HCT116 (cell line): ENCODE results near the gene KCNJ16. TPM values are rescaled to one million over a fixed set of nuclear protein-coding genes. Genes with fewer than 3 reads are reported as not detected.

Source experiments
- ATAC-seq: fragments of 200-7000 bp; cut with Tn5 transposase; 2 replicates; pipeline ENCODE4 v1.9.1; 2020; ENCODE audit warnings: mild to moderate bottlenecking, moderate library complexity
- BruUV-seq: library from RNA; stranded (reverse); fragments of 400-500 nt; replicated peaks from 2 replicates; lab custom pipeline; 2021; lab: Mats Ljungman, UMichigan
- CTCF ChIA-PET: fragments of 300-600 bp; sonication (Branson Sonifier 250); formaldehyde crosslinking; loops from one replicate; lab custom pipeline; 2021; ENCODE audit warnings: antibody characterized with exemption; lab: Charles Lee
- POLR2A ChIA-PET: fragments of 300-600, 350-600 bp; sonication (Branson Sonifier 250); formaldehyde crosslinking; loops from one replicate; lab custom pipeline; 2021; ENCODE audit warnings: antibody characterized with exemption; lab: Charles Lee
- RAD21 ChIA-PET, 2 experiments: fragments of 300-600 bp; sonication (Branson Sonifier 250); formaldehyde crosslinking; loops; one replicate each; lab custom pipeline; 2023; ENCODE audit warnings: low total read pairs in 2 of 2; ENCODE audit not compliant: uncharacterized antibody in 2 of 2, unreplicated experiment in 2 of 2, low non-redundant PET in 1 of 2; lab: Charles Lee
- DNase-seq: peaks from one replicate; pipeline ENCODE4 v3.0.0-alpha.2; 2010; ENCODE audit warnings: low read depth, low spot score
- H2AFZ ChIP-seq: fragments of 200-600 bp; shearing (Covaris generic), sonication (generic); 2 replicates; pipeline ENCODE4 v1.6.1; 2017; ENCODE audit warnings: low read depth, mixed run types, mixed read lengths, antibody characterized with exemption, low read length; ENCODE audit not compliant: poor library complexity, severe bottlenecking
- H3K27ac ChIP-seq: 2 replicates; pipeline ENCODE4 v1.5.1; 2012; ENCODE audit warnings: low read depth, low read length
- H3K27me3 ChIP-seq: fragments of 200-600 bp; sonication (generic); 2 replicates; pipeline ENCODE4 v1.6.1; 2016; ENCODE audit warnings: mixed run types, low read length, mixed read lengths; ENCODE audit not compliant: insufficient read depth
- H3K36me3 ChIP-seq, 2 experiments: fragments of 200-500 bp in 1 of 2; fragments of 200-600 bp in 1 of 2; sonication (Bioruptor generic) in 1 of 2; sonication (generic) in 1 of 2; 2 replicates each; pipeline versions ENCODE4 v1.5.1 to v1.6.1; 2014 to 2016; ENCODE audit warnings: low read length in 2 of 2, inconsistent platforms in 1 of 2, mixed read lengths in 1 of 2, mixed run types in 1 of 2; ENCODE audit not compliant: insufficient read depth in 2 of 2, control insufficient read depth in 1 of 2
- H3K4me1 ChIP-seq, 2 experiments: fragments of 200-600 bp in 1 of 2; sonication (generic) in 1 of 2; 2 replicates each; pipeline versions ENCODE4 v1.5.1 to v1.6.1; 2012 to 2017; ENCODE audit warnings: low read length in 2 of 2, inconsistent platforms in 1 of 2, mild to moderate bottlenecking in 1 of 2, mixed read lengths in 1 of 2, mixed run types in 1 of 2, moderate library complexity in 1 of 2; ENCODE audit not compliant: insufficient read depth in 2 of 2, control insufficient read depth in 1 of 2
- H3K4me2 ChIP-seq: fragments of 200-600 bp; sonication (generic); 2 replicates; pipeline ENCODE4 v1.6.1; 2017; ENCODE audit warnings: mixed run types, low read length, mixed read lengths
- H3K4me3 ChIP-seq, 2 experiments: fragments of 200-600 bp in 1 of 2; sonication (generic) in 1 of 2; replicated peaks in 1 of 2; 2 replicates each; pipeline ENCODE4 v1.5.1; 2011 to 2016; ENCODE audit warnings: low read length in 2 of 2, control low read depth in 1 of 2, low read depth in 1 of 2, mild to moderate bottlenecking in 1 of 2, mixed read lengths in 1 of 2, mixed run types in 1 of 2
- H3K79me2 ChIP-seq: fragments of 200-600 bp; sonication (generic); 2 replicates; pipeline ENCODE4 v1.6.1; 2017; ENCODE audit warnings: mild to moderate bottlenecking, mixed run types, low read length, moderate library complexity, mixed read lengths; ENCODE audit not compliant: insufficient read depth
- H3K9ac ChIP-seq: fragments of 200-600 bp; sonication (generic); 2 replicates; pipeline ENCODE4 v1.6.1; 2016; ENCODE audit warnings: low read length, mixed read lengths
- H3K9me2 ChIP-seq: fragments of 200-600 bp; sonication (generic), shearing (Covaris generic); 2 replicates; pipeline ENCODE4 v1.6.1; 2017; ENCODE audit warnings: mixed run types, mild to moderate bottlenecking, moderate library complexity; ENCODE audit not compliant: insufficient read depth
- H3K9me3 ChIP-seq, 2 experiments: fragments of 200-500 bp in 1 of 2; fragments of 200-600 bp in 1 of 2; sonication (Bioruptor generic) in 1 of 2; sonication (generic) in 1 of 2; 2 replicates each; pipeline ENCODE4 v1.6.1; 2014 to 2017; ENCODE audit warnings: low read length in 2 of 2, mixed read lengths in 2 of 2, inconsistent platforms in 1 of 2, low read depth in 1 of 2, mild to moderate bottlenecking in 1 of 2, mixed run types in 1 of 2, moderate library complexity in 1 of 2; ENCODE audit not compliant: control insufficient read depth in 1 of 2, insufficient read depth in 1 of 2
- H4K20me1 ChIP-seq: fragments of 200-600 bp; sonication (generic), shearing (Covaris generic); 2 replicates; pipeline ENCODE4 v1.6.1; 2017; ENCODE audit warnings: mixed run types, mild to moderate bottlenecking, moderate library complexity; ENCODE audit not compliant: insufficient read depth
- CBX3 ChIP-seq: IDR thresholded peaks from 2 replicates; pipeline ENCODE4 v1.6.1; 2012; ENCODE audit warnings: low read depth
- CEBPB ChIP-seq: IDR thresholded peaks from 2 replicates; pipeline ENCODE4 v1.6.1; 2012; ENCODE audit warnings: low read depth
- ELF1 ChIP-seq: IDR thresholded peaks from 2 replicates; pipeline ENCODE4 v1.6.1; 2012; ENCODE audit warnings: low read depth, borderline replicate concordance
- POLR2A ChIP-seq: IDR thresholded peaks from 2 replicates; pipeline ENCODE4 v1.7.0; 2011; ENCODE audit warnings: borderline replicate concordance; ENCODE audit not compliant: insufficient read depth, insufficient read length; ENCODE audit errors: extremely low read depth
- TCF7L2 ChIP-seq: IDR thresholded peaks from 2 replicates; pipeline ENCODE4 v1.7.0; 2011; ENCODE audit warnings: borderline replicate concordance, inconsistent platforms; ENCODE audit not compliant: insufficient read depth, insufficient read length; ENCODE audit errors: extremely low read depth
- ZFX ChIP-seq: fragments of 450-650 bp; IDR thresholded peaks from 2 replicates; pipeline ENCODE4 v1.6.1; 2017
- intact Hi-C: fragments of 100-400 bp; cut with micrococcal nuclease; formaldehyde crosslinking; loops from 2 replicates; pipeline ENCODE4 v1.10.0; 2022
- total RNA-seq: library from RNA; stranded (reverse); gene quantifications from one replicate; pipeline ENCODE4 v1.2.1, GENCODE V29; 2021; ENCODE audit not compliant: unreplicated experiment
- TF ChIP-seq, protein P1 (sequence below), 3 experiments: fragments of 200-600 bp in 1 of 3; sonication (generic) in 1 of 3; IDR thresholded peaks in 2 of 3; conservative IDR thresholded peaks in 1 of 3; 2 replicates each; pipeline ENCODE4 v1.5.1; 2012 to 2017; ENCODE audit warnings: low read depth in 2 of 3, low read length in 2 of 3, antibody characterized with exemption in 1 of 3, borderline replicate concordance in 1 of 3, control low read depth in 1 of 3, mild to moderate bottlenecking in 1 of 3, mixed read lengths in 1 of 3, mixed run types in 1 of 3, moderate library complexity in 1 of 3; ENCODE audit not compliant: insufficient read depth in 1 of 3
- TF ChIP-seq, protein P2 (sequence below): IDR thresholded peaks from 2 replicates; pipeline ENCODE4 v1.6.1; 2012

KCNJ16 gene
- total RNA-seq, 1 experiment from 2014 or later = not detected

DNA sequence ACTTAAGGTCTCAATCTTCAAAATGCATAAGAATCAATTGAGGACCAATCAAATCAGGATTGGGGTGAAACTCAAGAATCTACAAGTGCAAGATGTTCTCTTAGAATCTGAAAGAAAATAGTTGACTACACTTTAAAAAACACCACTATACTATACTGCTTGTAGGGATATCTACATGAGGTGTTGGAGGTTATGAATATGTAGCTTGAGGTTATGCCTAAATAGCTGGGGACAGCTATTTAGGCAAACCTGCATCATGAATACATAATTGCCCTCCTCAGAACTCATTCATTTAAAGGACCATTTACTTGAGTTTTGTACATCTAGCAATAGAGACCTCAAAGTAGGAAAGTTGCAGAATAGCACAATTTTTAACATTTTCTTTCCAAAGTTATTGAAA is 40.1 kb downstream of the KCNJ16 start:
- Histone ChIP-seq H3K9me3 (peaks cover 11 to 27% of the 10 kb centered on the region in 2 experiments; a peak in 3 of 4 replicates), H3K36me3 (no peaks in the 10 kb centered on the region), H3K27me3 (no peaks in the 10 kb centered on the region), H3K4me2 (no peak overlapping the region), H3K79me2 (no peaks in the 10 kb centered on the region), H3K9ac (no peak overlapping the region), H3K4me3 (no peak overlapping the region), H3K9me2 (no peaks in the 10 kb centered on the region), H2AFZ (no peak overlapping the region), H3K27ac (no peak overlapping the region), H3K4me1 (no peaks in the 10 kb centered on the region), H4K20me1 (no peaks in the 10 kb centered on the region; the same call in 1 of the 2 replicates)
- ATAC-seq = no peak
- TF ChIP-seq CBX3 (no peak), ZFX (no peak), TCF7L2 (no peak), POLR2A (no peak)
- intact Hi-C loops = no loop called here
- BruUV-seq = no TSS peak
- DNase-seq = no peak
- RAD21 ChIA-PET = no interaction called here
- POLR2A ChIA-PET = no interaction called here
- CTCF ChIA-PET = no interaction called here

DNA sequence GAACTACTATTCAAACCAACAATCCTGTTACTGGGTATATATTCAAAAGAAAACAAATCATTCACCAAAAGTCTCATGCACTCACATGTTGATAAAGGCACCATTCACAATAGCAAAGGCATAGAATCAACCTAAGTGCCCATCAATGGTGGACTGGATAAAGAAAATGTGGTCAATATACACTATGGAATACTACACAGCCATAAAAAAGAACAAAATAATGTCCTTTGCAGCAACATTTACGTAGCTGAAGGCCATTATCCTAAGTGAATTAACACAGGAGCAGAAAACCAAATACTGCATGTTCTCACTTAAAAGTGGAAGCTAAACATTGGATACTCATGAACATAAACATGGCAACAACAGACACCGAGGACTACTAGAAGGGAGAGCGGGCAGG is 41.9 kb downstream of the KCNJ16 start:
- TF ChIP-seq, protein P1, sequence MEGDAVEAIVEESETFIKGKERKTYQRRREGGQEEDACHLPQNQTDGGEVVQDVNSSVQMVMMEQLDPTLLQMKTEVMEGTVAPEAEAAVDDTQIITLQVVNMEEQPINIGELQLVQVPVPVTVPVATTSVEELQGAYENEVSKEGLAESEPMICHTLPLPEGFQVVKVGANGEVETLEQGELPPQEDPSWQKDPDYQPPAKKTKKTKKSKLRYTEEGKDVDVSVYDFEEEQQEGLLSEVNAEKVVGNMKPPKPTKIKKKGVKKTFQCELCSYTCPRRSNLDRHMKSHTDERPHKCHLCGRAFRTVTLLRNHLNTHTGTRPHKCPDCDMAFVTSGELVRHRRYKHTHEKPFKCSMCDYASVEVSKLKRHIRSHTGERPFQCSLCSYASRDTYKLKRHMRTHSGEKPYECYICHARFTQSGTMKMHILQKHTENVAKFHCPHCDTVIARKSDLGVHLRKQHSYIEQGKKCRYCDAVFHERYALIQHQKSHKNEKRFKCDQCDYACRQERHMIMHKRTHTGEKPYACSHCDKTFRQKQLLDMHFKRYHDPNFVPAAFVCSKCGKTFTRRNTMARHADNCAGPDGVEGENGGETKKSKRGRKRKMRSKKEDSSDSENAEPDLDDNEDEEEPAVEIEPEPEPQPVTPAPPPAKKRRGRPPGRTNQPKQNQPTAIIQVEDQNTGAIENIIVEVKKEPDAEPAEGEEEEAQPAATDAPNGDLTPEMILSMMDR (IDR thresholded peaks at IDR 0.05 in 2 of 3, conservative IDR thresholded peaks at IDR 0.05 in 1 of 3; ENCODE audit: borderline replicate concordance in 1 of 3, insufficient read depth in 1 of 3, low read depth in 2 of 3, low read length in 2 of 3) = no peak
- TF ChIP-seq, protein P2, sequence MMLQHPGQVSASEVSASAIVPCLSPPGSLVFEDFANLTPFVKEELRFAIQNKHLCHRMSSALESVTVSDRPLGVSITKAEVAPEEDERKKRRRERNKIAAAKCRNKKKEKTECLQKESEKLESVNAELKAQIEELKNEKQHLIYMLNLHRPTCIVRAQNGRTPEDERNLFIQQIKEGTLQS = no peak
- TF ChIP-seq ELF1 = no peak
- no peak for TF ChIP-seq CEBPB
- TF ChIP-seq, all 23 proteins: peak for 0
- H3K9me3 ChIP-seq = peaks cover 0 to 19% of the 10 kb centered on the region in 2 experiments; a peak in 3 of 4 replicates
- no peaks in the 10 kb centered on the region; the same call in 1 of the 2 replicates for H4K20me1 ChIP-seq
- DNase-seq = no peak
- no peak overlapping the region for H3K9ac ChIP-seq
- no TSS peak for BruUV-seq
- no peaks in the 10 kb centered on the region for H3K27me3 ChIP-seq
- ChIA-PET RAD21 (no interaction called here), POLR2A (no interaction called here), CTCF (no interaction called here)
- no peak overlapping the region for H2AFZ ChIP-seq
- no peaks in the 10 kb centered on the region for H3K9me2 ChIP-seq
- no peak overlapping the region for H3K4me2 ChIP-seq
- no peaks in the 10 kb centered on the region for H3K79me2 ChIP-seq
- no peaks in the 10 kb centered on the region for H3K36me3 ChIP-seq
- no peaks in the 10 kb centered on the region for H3K4me1 ChIP-seq
- no peak overlapping the region for H3K4me3 ChIP-seq
- H3K27ac ChIP-seq = no peak overlapping the region
- no peak for ATAC-seq
- intact Hi-C loops = no loop called here
